ENCODE data around the gene C2orf80.

C2orf80 gene

DNA sequence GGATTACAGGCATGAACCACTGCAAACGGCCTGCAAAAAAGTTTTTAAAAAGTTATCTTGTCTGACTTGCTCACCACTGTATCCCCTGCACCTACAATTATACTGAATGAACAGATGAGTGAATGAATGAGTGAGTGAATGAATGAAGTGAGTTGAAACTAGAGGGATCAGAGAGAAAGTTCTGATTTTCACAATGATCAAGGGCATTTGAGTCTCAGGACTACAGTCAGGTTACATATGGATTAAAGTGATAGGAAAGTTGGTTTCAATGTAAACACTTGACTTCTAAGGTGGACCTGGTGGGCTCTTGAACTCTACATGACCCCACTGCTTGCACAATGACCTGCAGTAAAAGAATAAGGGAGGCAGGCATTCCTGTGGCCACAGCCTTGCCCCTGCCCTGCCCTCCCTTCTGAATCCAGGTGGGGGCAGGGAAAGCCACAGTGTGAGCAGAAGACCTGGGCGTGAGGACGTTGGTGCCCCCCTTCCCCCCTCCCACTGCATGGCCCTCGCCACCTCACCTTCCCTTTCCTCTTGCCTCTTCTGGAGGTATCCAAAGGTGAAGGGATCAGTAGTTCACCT is 10.7 kb downstream of the C2orf80 start:
- no peak overlapping the region for H3K27ac ChIP-seq (ENCODE audit: low read depth, low read length, severe bottlenecking)
- no peaks in the 10 kb centered on the region for H3K36me3 ChIP-seq (ENCODE audit: control insufficient read depth, insufficient read depth, low read length)
- 60 to 100% methylated on average over 1 of the region's 4 CpGs for WGBS, 2 experiments (ENCODE audit: insufficient coverage in 2 of 2)
- H3K9me3 ChIP-seq (ENCODE audit: control insufficient read depth, low read length), result no peaks in the 10 kb centered on the region
- no peaks in the 10 kb centered on the region for H3K4me1 ChIP-seq (ENCODE audit: control insufficient read depth, insufficient read depth, low read length, poor library complexity, severe bottlenecking)
- no peak overlapping the region for H3K4me3 ChIP-seq (ENCODE audit: extremely low read depth, insufficient read depth, low read length, poor library complexity, severe bottlenecking)

DNA sequence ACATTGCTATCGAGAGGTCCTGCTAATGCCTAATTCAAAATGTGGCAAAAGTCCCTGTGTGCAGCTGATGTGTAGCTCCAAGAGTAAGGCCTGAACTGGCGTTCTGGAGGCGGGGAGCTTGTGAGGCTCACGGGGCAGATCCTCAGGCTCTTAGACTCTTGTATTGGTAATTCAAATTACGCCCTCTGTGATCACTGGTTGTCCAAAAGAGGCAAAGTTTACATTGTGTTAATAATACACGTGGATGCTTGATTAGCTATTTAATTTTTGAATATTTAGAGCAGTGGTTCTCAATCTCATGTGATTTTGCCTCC is 14.0 kb downstream of the C2orf80 start:
- Histone ChIP-seq H3K9me3 (ENCODE audit: control insufficient read depth, low read length) (no peaks in the 10 kb centered on the region), H3K4me3 (ENCODE audit: extremely low read depth, insufficient read depth, low read length, poor library complexity, severe bottlenecking) (no peak overlapping the region), H3K4me1 (ENCODE audit: control insufficient read depth, insufficient read depth, low read length, poor library complexity, severe bottlenecking) (no peaks in the 10 kb centered on the region), H3K36me3 (ENCODE audit: control insufficient read depth, insufficient read depth, low read length) (no peaks in the 10 kb centered on the region), H3K27ac (ENCODE audit: low read depth, low read length, severe bottlenecking) (no peak overlapping the region)
- 82 to 87% methylated on average over 6 of the region's 6 CpGs for WGBS, 2 experiments (ENCODE audit: insufficient coverage in 2 of 2)

DNA sequence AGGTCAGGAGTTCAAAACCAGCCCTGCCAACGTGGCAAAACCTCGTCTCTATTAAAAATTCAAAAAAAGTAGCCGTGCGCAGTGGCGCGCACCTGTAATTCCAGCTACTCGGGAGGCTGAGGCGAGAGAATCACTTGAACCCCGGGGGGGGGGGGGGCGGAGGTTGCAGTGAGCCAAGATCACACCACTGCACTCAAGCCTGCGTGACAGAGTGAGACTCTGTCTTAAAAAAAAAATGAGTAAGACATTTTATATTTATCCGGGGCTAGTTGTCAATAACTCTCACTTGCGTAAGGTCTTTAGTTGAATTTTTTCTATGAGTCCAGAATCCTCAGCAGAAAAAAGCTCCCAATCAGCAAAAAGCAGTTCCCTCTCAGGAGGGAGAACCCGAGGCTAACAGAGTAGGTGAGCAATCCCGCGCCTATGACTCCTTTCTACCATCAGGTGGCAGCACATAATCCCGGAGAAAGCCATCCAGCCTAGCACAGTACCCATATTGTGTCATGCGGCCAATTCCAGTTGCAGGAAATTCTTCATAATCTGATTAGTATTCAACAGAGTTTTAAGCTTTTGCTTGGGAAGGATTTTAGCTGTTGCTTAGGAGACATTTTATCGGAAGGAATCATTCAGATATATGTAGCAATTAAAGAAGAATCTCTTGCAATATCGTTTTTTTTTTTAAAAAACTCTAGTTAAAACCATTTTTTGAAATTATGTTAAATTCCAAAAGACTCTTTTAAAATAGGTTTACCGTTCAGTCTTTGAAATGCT is 14.6 kb downstream of the C2orf80 start:
- Histone ChIP-seq H3K4me1 (ENCODE audit: control insufficient read depth, insufficient read depth, low read length, poor library complexity, severe bottlenecking) (no peaks in the 10 kb centered on the region), H3K36me3 (ENCODE audit: control insufficient read depth, insufficient read depth, low read length) (no peaks in the 10 kb centered on the region), H3K27ac (ENCODE audit: low read depth, low read length, severe bottlenecking) (no peak overlapping the region), H3K4me3 (ENCODE audit: extremely low read depth, insufficient read depth, low read length, poor library complexity, severe bottlenecking) (no peak overlapping the region), H3K9me3 (ENCODE audit: control insufficient read depth, low read length) (no peaks in the 10 kb centered on the region)
- WGBS, 2 experiments (ENCODE audit: insufficient coverage in 2 of 2), result 56 to 79% methylated on average over 11 to 14 of the region's 21 CpGs

DNA sequence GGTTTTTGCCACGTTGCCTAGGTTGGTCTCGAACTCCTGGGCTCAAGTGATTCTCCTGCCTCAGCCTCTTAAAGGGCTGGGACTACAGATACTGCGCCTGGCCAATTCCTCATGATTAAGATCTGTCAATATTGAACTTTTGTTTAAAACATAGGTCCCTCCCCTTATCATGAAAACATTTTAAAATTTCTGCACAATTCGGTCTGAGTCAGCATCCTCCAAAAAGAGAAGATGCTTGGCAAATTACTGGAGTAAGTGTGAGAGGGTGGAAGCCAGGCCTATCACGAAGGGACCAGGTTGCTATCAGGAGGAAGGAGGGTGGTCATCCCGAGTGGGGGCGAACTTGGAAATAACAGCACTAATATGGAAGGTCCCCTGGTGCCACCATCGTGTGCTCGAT is 15.7 kb downstream of the C2orf80 start:
- Histone ChIP-seq H3K36me3 (ENCODE audit: control insufficient read depth, insufficient read depth, low read length) (no peaks in the 10 kb centered on the region), H3K9me3 (ENCODE audit: control insufficient read depth, low read length) (no peaks in the 10 kb centered on the region), H3K27ac (ENCODE audit: low read depth, low read length, severe bottlenecking) (no peak overlapping the region), H3K4me3 (ENCODE audit: extremely low read depth, insufficient read depth, low read length, poor library complexity, severe bottlenecking) (no peak overlapping the region), H3K4me1 (ENCODE audit: control insufficient read depth, insufficient read depth, low read length, poor library complexity, severe bottlenecking) (no peaks in the 10 kb centered on the region)
- WGBS, 2 experiments (ENCODE audit: insufficient coverage in 2 of 2), result 90 to 94% methylated on average over 8 of the region's 9 CpGs

DNA sequence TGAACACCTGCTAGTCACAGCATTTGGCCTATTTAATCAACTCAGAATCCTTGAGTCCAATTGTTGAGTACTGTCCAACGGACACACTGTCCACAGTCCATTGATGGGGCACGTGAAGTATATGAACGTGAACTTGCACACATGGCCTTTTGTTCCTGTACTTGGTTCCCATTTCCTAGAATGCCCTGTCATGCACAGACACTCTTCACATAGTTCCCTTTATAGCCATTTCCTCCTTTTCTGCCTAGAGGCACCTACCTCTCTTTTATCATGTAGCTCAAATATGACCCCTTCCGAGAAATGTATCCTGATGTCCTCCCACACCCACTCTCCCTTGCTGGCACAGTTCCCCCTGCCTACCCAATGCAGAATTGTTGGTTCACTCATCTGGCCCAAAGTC is 17.7 kb downstream of the C2orf80 start:
- H3K27ac ChIP-seq (ENCODE audit: low read depth, low read length, severe bottlenecking), result no peak overlapping the region

DNA sequence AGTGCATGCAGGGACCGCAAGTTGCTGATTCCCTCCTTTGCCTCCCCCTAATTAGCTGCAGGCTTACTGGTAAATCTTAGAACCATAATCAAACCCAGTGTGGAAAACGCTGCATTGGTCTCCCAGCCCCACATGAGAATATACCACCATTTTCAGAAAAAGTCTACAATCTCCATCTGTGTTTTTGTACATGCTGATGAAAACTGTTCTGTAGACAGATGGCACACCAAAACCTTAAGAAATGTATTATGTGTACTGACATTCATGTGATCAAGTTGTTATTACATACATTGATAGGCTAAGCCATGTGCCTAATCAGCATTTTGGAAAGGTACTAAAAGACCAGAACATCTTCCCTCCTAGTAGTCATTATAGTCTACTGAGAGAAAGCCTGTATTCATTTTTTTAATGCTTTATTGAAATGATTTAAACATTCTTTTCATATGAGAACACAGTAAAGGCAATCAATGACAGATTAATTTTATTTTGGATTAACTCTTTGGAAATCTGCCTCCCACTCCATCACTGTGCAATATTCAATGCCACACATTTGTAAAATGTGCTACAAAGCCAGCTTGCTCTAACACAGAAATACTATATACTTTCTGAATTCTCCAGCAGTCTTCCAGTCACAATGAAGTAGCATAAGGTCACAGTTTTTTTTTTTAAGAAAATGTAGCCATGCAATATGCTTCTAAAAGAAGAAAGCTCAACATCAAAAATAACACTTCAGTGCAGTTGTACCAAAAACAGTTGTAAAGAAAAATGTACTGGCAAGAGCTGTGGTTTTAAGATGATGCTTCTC is 24.7 kb downstream of the C2orf80 start:
- Histone ChIP-seq H3K36me3 (ENCODE audit: control insufficient read depth, insufficient read depth, low read length) (no peaks in the 10 kb centered on the region), H3K4me3 (ENCODE audit: extremely low read depth, insufficient read depth, low read length, poor library complexity, severe bottlenecking) (no peak overlapping the region), H3K27ac (ENCODE audit: low read depth, low read length, severe bottlenecking) (no peak overlapping the region), H3K9me3 (ENCODE audit: control insufficient read depth, low read length) (no peaks in the 10 kb centered on the region), H3K4me1 (ENCODE audit: control insufficient read depth, insufficient read depth, low read length, poor library complexity, severe bottlenecking) (no peaks in the 10 kb centered on the region)
- 90 to 100% methylated on average over 1 of the region's 2 CpGs for WGBS, 2 experiments (ENCODE audit: insufficient coverage in 2 of 2)

More for the DNA sequence above, 17.7 kb downstream of the C2orf80 start:
- Histone ChIP-seq H3K4me3 (ENCODE audit: extremely low read depth, insufficient read depth, low read length, poor library complexity, severe bottlenecking) (no peak overlapping the region), H3K4me1 (ENCODE audit: control insufficient read depth, insufficient read depth, low read length, poor library complexity, severe bottlenecking) (no peaks in the 10 kb centered on the region), H3K36me3 (ENCODE audit: control insufficient read depth, insufficient read depth, low read length) (no peaks in the 10 kb centered on the region), H3K9me3 (ENCODE audit: control insufficient read depth, low read length) (no peaks in the 10 kb centered on the region)
- WGBS, 2 experiments (ENCODE audit: insufficient coverage in 2 of 2), result 91% methylated on average over 3 to 4 of the region's 4 CpGs

DNA sequence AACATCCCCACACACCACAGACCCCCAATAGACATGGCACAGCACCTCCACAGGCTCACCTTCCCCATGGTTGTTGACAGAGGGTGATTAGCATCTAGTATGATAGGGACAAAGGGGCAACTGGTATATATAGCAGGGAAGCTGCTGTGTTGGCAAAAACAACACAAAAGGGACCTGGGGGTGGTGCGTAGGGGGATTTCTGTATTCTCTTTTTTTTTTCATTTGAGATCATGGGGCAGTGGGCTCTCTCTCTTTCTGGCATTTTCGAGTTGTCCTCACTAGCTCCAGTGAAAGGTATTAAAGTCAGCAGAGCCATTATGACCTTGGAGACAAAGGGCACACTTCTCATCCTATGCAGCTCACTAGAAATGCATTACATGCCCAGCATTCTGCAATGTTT is 26.3 kb downstream of the C2orf80 start, which contains the start of gene CRYGA:
Gene CRYGA (minus strand): TSS at position 101 of the 400 bp plus-strand sequence. CDS start 33 bp downstream, at position 68.
- Histone ChIP-seq H3K4me3 (ENCODE audit: extremely low read depth, insufficient read depth, low read length, poor library complexity, severe bottlenecking) (no peak within 1 kb of the TSS), H3K9me3 (ENCODE audit: control insufficient read depth, low read length) (no peaks in the 10 kb centered on the region), H3K4me1 (ENCODE audit: control insufficient read depth, insufficient read depth, low read length, poor library complexity, severe bottlenecking) (no peaks in the 10 kb centered on the region), H3K27ac (ENCODE audit: low read depth, low read length, severe bottlenecking) (no peak within 1 kb of the TSS), H3K36me3 (ENCODE audit: control insufficient read depth, insufficient read depth, low read length) (no peaks in the 10 kb centered on the region)
- 60% methylated on average over 2 of the region's 2 CpGs; no CpG with 5 or more reads in 1 of the 2 experiments for WGBS, 2 experiments (ENCODE audit: insufficient coverage in 2 of 2)

DNA sequence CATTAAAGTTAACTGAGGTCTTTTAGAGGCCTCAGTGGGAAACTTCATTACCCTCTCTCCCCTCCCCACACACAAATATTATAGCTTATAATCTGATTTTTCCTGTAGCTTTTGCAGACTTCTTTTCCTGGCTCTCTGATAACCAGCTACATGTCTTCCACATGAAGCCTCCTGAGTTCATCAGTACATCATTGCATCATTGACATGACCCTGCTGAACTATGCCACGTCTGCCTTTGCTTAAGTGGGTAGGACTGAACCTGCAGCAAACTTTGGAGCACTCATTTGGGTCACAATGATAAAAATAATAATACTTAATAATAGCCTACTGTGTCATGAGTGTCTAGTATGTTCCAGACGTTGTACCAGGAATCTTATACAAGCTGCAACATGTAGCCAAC is 33.4 kb downstream of the C2orf80 start:
- Histone ChIP-seq H3K36me3 (ENCODE audit: control insufficient read depth, insufficient read depth, low read length) (no peaks in the 10 kb centered on the region), H3K27ac (ENCODE audit: low read depth, low read length, severe bottlenecking) (no peak overlapping the region), H3K4me1 (ENCODE audit: control insufficient read depth, insufficient read depth, low read length, poor library complexity, severe bottlenecking) (no peaks in the 10 kb centered on the region), H3K4me3 (ENCODE audit: extremely low read depth, insufficient read depth, low read length, poor library complexity, severe bottlenecking) (no peak overlapping the region), H3K9me3 (ENCODE audit: control insufficient read depth, low read length) (no peaks in the 10 kb centered on the region)
- 80% methylated on average over 1 of the region's 2 CpGs; no CpG with 5 or more reads in 1 of the 2 experiments for WGBS, 2 experiments (ENCODE audit: insufficient coverage in 2 of 2)

DNA sequence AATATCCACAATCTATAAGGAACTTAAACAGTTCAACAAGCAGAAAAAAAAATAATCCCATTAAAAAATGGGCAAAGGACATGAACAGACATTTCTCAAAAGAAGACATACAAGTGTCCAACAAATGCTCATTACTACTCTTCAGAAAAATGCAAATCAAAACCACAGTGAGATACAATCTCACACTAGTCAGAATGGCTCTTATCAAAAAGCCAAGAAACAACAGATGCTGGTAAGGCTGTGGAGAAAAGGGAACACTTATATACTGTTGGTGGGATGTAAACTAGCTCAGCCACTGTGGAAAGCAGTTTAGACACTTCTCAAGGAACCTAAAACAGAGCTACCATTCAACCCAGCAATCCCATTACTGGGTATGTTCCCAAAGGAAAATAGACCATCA is 36.7 kb downstream of the C2orf80 start:
- no peaks in the 10 kb centered on the region for H3K4me1 ChIP-seq (ENCODE audit: control insufficient read depth, insufficient read depth, low read length, poor library complexity, severe bottlenecking)
- H3K9me3 ChIP-seq (ENCODE audit: control insufficient read depth, low read length), result no peaks in the 10 kb centered on the region
- H3K27ac ChIP-seq (ENCODE audit: low read depth, low read length, severe bottlenecking), result no peak overlapping the region
- no peak overlapping the region for H3K4me3 ChIP-seq (ENCODE audit: extremely low read depth, insufficient read depth, low read length, poor library complexity, severe bottlenecking)
- no peaks in the 10 kb centered on the region for H3K36me3 ChIP-seq (ENCODE audit: control insufficient read depth, insufficient read depth, low read length)

DNA sequence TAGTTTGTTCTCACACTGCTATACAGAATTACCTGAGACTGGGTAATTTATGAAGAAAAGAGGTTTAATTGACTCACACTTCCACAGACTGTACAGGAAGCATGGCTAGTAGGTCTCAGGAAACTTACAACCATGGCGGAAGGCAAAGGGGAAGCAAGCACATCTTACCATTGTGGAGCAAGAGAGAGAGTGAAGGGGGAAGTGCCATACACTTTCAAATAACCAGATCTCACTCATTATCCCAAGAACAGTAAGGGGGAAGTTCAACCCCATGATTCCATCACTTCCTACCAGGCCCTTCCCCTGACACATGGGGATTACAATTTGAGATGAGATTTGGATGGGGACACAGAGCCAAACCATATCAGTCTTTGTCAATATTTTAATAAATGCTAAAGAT is 38.9 kb downstream of the C2orf80 start:
- no peaks in the 10 kb centered on the region for H3K9me3 ChIP-seq (ENCODE audit: control insufficient read depth, low read length)
- H3K27ac ChIP-seq (ENCODE audit: low read depth, low read length, severe bottlenecking), result no peak overlapping the region
- 100% methylated on average over 1 of the region's 1 CpG; no CpG with 5 or more reads in 1 of the 2 experiments for WGBS, 2 experiments (ENCODE audit: insufficient coverage in 2 of 2)
- no peak overlapping the region for H3K4me3 ChIP-seq (ENCODE audit: extremely low read depth, insufficient read depth, low read length, poor library complexity, severe bottlenecking)
- no peaks in the 10 kb centered on the region for H3K36me3 ChIP-seq (ENCODE audit: control insufficient read depth, insufficient read depth, low read length)
- H3K4me1 ChIP-seq (ENCODE audit: control insufficient read depth, insufficient read depth, low read length, poor library complexity, severe bottlenecking), result no peaks in the 10 kb centered on the region

DNA sequence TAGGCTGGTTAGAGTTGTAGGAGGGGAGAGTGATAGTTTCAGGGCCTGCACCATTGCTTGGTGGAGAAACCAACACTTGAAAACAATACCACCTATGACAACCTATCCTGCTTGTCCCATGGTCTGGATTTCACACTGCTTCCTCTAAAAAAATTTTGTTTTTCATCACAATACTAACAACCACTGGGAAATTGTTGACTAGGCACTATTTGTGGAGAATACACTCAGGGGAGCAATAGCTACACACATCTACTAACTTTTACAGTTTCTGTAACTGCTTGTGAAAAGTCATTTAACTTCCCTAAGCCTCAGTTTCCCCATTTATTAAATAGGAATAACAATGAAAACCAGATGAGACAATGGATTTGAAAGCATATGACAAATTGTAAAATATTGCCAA is 39.7 kb downstream of the C2orf80 start:
- no peak overlapping the region for H3K4me3 ChIP-seq (ENCODE audit: extremely low read depth, insufficient read depth, low read length, poor library complexity, severe bottlenecking)
- no peaks in the 10 kb centered on the region for H3K9me3 ChIP-seq (ENCODE audit: control insufficient read depth, low read length)
- no peak overlapping the region for H3K27ac ChIP-seq (ENCODE audit: low read depth, low read length, severe bottlenecking)
- no peaks in the 10 kb centered on the region for H3K36me3 ChIP-seq (ENCODE audit: control insufficient read depth, insufficient read depth, low read length)
- H3K4me1 ChIP-seq (ENCODE audit: control insufficient read depth, insufficient read depth, low read length, poor library complexity, severe bottlenecking), result no peaks in the 10 kb centered on the region

Data from mesodermal cell (in vitro differentiated cells).